Measurements from ENCODE around the gene RETSAT.

- TF ChIP-seq CTCF (IDR thresholded peaks at IDR 0.05): no peak
- TF ChIP-seq EZH2 (IDR thresholded peaks at IDR 0.05; ENCODE audit: borderline replicate concordance, insufficient read depth, low read depth, low read length, poor library complexity, severe bottlenecking): no peak
These were observed 12.9 kb downstream of the RETSAT start for GRCh38 chr2:85341269-85342029.
